ENCODE measurements around the gene ARHGAP6.

Gene ARHGAP6

GRCh38 chrX:11611161-11611560, 54.6 kb downstream of the ARHGAP6 start:
- 71% methylated on average over 1 of the region's 1 CpG; no CpG with 5 or more reads in 1 of the 2 experiments for WGBS, 2 experiments
- no peaks in the 10 kb centered on the region for H3K27me3 ChIP-seq (ENCODE audit: control insufficient read depth, insufficient read depth, low read length, poor library complexity, severe bottlenecking)
- H3K4me3 ChIP-seq (ENCODE audit: insufficient read depth, low read depth, low read length), result no peak overlapping the region
- H3K27ac ChIP-seq (ENCODE audit: insufficient read depth, low read depth, low read length, poor library complexity, severe bottlenecking), result no peak overlapping the region
- no peaks in the 10 kb centered on the region for H3K9me3 ChIP-seq (ENCODE audit: control insufficient read depth, low read length)
- H3K36me3 ChIP-seq (ENCODE audit: control insufficient read depth, insufficient read depth, low read length), result no peaks in the 10 kb centered on the region
- no peaks in the 10 kb centered on the region for H3K4me1 ChIP-seq (ENCODE audit: control insufficient read depth, insufficient read depth, low read length)

GRCh38 chrX:11609109-11609508, 56.6 kb downstream of the ARHGAP6 start:
- WGBS, 2 experiments, result 76 to 88% methylated on average over 2 of the region's 2 CpGs
- no peaks in the 10 kb centered on the region for H3K9me3 ChIP-seq (ENCODE audit: control insufficient read depth, low read length)
- no peak overlapping the region for H3K4me3 ChIP-seq (ENCODE audit: insufficient read depth, low read depth, low read length)
- no peaks in the 10 kb centered on the region for H3K36me3 ChIP-seq (ENCODE audit: control insufficient read depth, insufficient read depth, low read length)
- no peaks in the 10 kb centered on the region for H3K4me1 ChIP-seq (ENCODE audit: control insufficient read depth, insufficient read depth, low read length)
- H3K27ac ChIP-seq (ENCODE audit: insufficient read depth, low read depth, low read length, poor library complexity, severe bottlenecking), result no peak overlapping the region
- H3K27me3 ChIP-seq (ENCODE audit: control insufficient read depth, insufficient read depth, low read length, poor library complexity, severe bottlenecking), result no peaks in the 10 kb centered on the region

- Histone ChIP-seq H3K4me1 (ENCODE audit: control insufficient read depth, insufficient read depth, low read length) (no peaks in the 10 kb centered on the region), H3K27me3 (ENCODE audit: control insufficient read depth, insufficient read depth, low read length, poor library complexity, severe bottlenecking) (no peaks in the 10 kb centered on the region), H3K27ac (ENCODE audit: insufficient read depth, low read depth, low read length, poor library complexity, severe bottlenecking) (no peak overlapping the region), H3K36me3 (ENCODE audit: control insufficient read depth, insufficient read depth, low read length) (no peaks in the 10 kb centered on the region), H3K4me3 (ENCODE audit: insufficient read depth, low read depth, low read length) (no peak overlapping the region), H3K9me3 (ENCODE audit: control insufficient read depth, low read length) (no peaks in the 10 kb centered on the region)
These were observed 59.3 kb downstream of the ARHGAP6 start for GRCh38 chrX:11606408-11606807.

GRCh38 chrX:11600578-11600977, 65.1 kb downstream of the ARHGAP6 start:
- no peaks in the 10 kb centered on the region for H3K27me3 ChIP-seq (ENCODE audit: control insufficient read depth, insufficient read depth, low read length, poor library complexity, severe bottlenecking)
- WGBS, 2 experiments, result 86 to 91% methylated on average over 3 of the region's 3 CpGs
- H3K4me3 ChIP-seq (ENCODE audit: insufficient read depth, low read depth, low read length), result no peak overlapping the region
- no peaks in the 10 kb centered on the region for H3K9me3 ChIP-seq (ENCODE audit: control insufficient read depth, low read length)
- no peaks in the 10 kb centered on the region for H3K4me1 ChIP-seq (ENCODE audit: control insufficient read depth, insufficient read depth, low read length)
- H3K36me3 ChIP-seq (ENCODE audit: control insufficient read depth, insufficient read depth, low read length), result no peaks in the 10 kb centered on the region
- H3K27ac ChIP-seq (ENCODE audit: insufficient read depth, low read depth, low read length, poor library complexity, severe bottlenecking), result no peak overlapping the region

- H3K36me3 ChIP-seq (ENCODE audit: control insufficient read depth, insufficient read depth, low read length), result no peaks in the 10 kb centered on the region
- no peaks in the 10 kb centered on the region for H3K4me1 ChIP-seq (ENCODE audit: control insufficient read depth, insufficient read depth, low read length)
- H3K9me3 ChIP-seq (ENCODE audit: control insufficient read depth, low read length), result no peaks in the 10 kb centered on the region
- H3K4me3 ChIP-seq (ENCODE audit: insufficient read depth, low read depth, low read length), result no peak overlapping the region
- no peaks in the 10 kb centered on the region for H3K27me3 ChIP-seq (ENCODE audit: control insufficient read depth, insufficient read depth, low read length, poor library complexity, severe bottlenecking)
- WGBS, 2 experiments, result 93% methylated on average over 1 to 2 of the region's 2 CpGs
- H3K27ac ChIP-seq (ENCODE audit: insufficient read depth, low read depth, low read length, poor library complexity, severe bottlenecking), result no peak overlapping the region
These were observed 68.2 kb downstream of the ARHGAP6 start for GRCh38 chrX:11597479-11597878.

- Histone ChIP-seq H3K4me1 (ENCODE audit: control insufficient read depth, insufficient read depth, low read length) (no peaks in the 10 kb centered on the region), H3K9me3 (ENCODE audit: control insufficient read depth, low read length) (no peaks in the 10 kb centered on the region), H3K36me3 (ENCODE audit: control insufficient read depth, insufficient read depth, low read length) (no peaks in the 10 kb centered on the region), H3K4me3 (ENCODE audit: insufficient read depth, low read depth, low read length) (no peak overlapping the region), H3K27ac (ENCODE audit: insufficient read depth, low read depth, low read length, poor library complexity, severe bottlenecking) (no peak overlapping the region), H3K27me3 (ENCODE audit: control insufficient read depth, insufficient read depth, low read length, poor library complexity, severe bottlenecking) (no peaks in the 10 kb centered on the region)
These were observed 73.9 kb downstream of the ARHGAP6 start for GRCh38 chrX:11591723-11592346.

- no peak overlapping the region for H3K27ac ChIP-seq (ENCODE audit: insufficient read depth, low read depth, low read length, poor library complexity, severe bottlenecking)
- WGBS, 2 experiments, result 85 to 100% methylated on average over 3 of the region's 3 CpGs
- H3K4me3 ChIP-seq (ENCODE audit: insufficient read depth, low read depth, low read length), result no peak overlapping the region
- H3K4me1 ChIP-seq (ENCODE audit: control insufficient read depth, insufficient read depth, low read length), result no peaks in the 10 kb centered on the region
- no peaks in the 10 kb centered on the region for H3K36me3 ChIP-seq (ENCODE audit: control insufficient read depth, insufficient read depth, low read length)
- H3K27me3 ChIP-seq (ENCODE audit: control insufficient read depth, insufficient read depth, low read length, poor library complexity, severe bottlenecking), result no peaks in the 10 kb centered on the region
- H3K9me3 ChIP-seq (ENCODE audit: control insufficient read depth, low read length), result no peaks in the 10 kb centered on the region
These were observed 76.1 kb downstream of the ARHGAP6 start for GRCh38 chrX:11589641-11590040.

GRCh38 chrX:11588097-11588496, 77.6 kb downstream of the ARHGAP6 start:
- no peaks in the 10 kb centered on the region for H3K4me1 ChIP-seq (ENCODE audit: control insufficient read depth, insufficient read depth, low read length)
- no peak overlapping the region for H3K27ac ChIP-seq (ENCODE audit: insufficient read depth, low read depth, low read length, poor library complexity, severe bottlenecking)
- H3K9me3 ChIP-seq (ENCODE audit: control insufficient read depth, low read length), result no peaks in the 10 kb centered on the region
- no peaks in the 10 kb centered on the region for H3K27me3 ChIP-seq (ENCODE audit: control insufficient read depth, insufficient read depth, low read length, poor library complexity, severe bottlenecking)
- H3K36me3 ChIP-seq (ENCODE audit: control insufficient read depth, insufficient read depth, low read length), result no peaks in the 10 kb centered on the region
- no peak overlapping the region for H3K4me3 ChIP-seq (ENCODE audit: insufficient read depth, low read depth, low read length)

GRCh38 chrX:11585174-11585573, 80.5 kb downstream of the ARHGAP6 start:
- Histone ChIP-seq H3K9me3 (ENCODE audit: control insufficient read depth, low read length) (no peaks in the 10 kb centered on the region), H3K4me1 (ENCODE audit: control insufficient read depth, insufficient read depth, low read length) (no peaks in the 10 kb centered on the region), H3K4me3 (ENCODE audit: insufficient read depth, low read depth, low read length) (no peak overlapping the region), H3K36me3 (ENCODE audit: control insufficient read depth, insufficient read depth, low read length) (no peaks in the 10 kb centered on the region), H3K27ac (ENCODE audit: insufficient read depth, low read depth, low read length, poor library complexity, severe bottlenecking) (no peak overlapping the region), H3K27me3 (ENCODE audit: control insufficient read depth, insufficient read depth, low read length, poor library complexity, severe bottlenecking) (no peaks in the 10 kb centered on the region)
- 78% methylated on average over 1 of the region's 1 CpG; no CpG with 5 or more reads in 1 of the 2 experiments for WGBS, 2 experiments

- Histone ChIP-seq H3K4me1 (ENCODE audit: control insufficient read depth, insufficient read depth, low read length) (no peaks in the 10 kb centered on the region), H3K27me3 (ENCODE audit: control insufficient read depth, insufficient read depth, low read length, poor library complexity, severe bottlenecking) (no peaks in the 10 kb centered on the region), H3K27ac (ENCODE audit: insufficient read depth, low read depth, low read length, poor library complexity, severe bottlenecking) (no peak overlapping the region), H3K36me3 (ENCODE audit: control insufficient read depth, insufficient read depth, low read length) (no peaks in the 10 kb centered on the region), H3K4me3 (ENCODE audit: insufficient read depth, low read depth, low read length) (no peak overlapping the region), H3K9me3 (ENCODE audit: control insufficient read depth, low read length) (no peaks in the 10 kb centered on the region)
- 86 to 94% methylated on average over 1 to 2 of the region's 2 CpGs for WGBS, 2 experiments
These were observed 84.9 kb downstream of the ARHGAP6 start for GRCh38 chrX:11580789-11581188.
